ENCODE data around the gene FLNB. TPM values are rescaled to one million over a fixed set of nuclear protein-coding genes. Genes with fewer than 3 reads are reported as not detected.
A peak's percentile ranks its signal among the peaks of the same experiment; 100 is the strongest.

The FLNB gene
- total RNA-seq, 1 experiment from 2014 or later = 315 TPM

DNA sequence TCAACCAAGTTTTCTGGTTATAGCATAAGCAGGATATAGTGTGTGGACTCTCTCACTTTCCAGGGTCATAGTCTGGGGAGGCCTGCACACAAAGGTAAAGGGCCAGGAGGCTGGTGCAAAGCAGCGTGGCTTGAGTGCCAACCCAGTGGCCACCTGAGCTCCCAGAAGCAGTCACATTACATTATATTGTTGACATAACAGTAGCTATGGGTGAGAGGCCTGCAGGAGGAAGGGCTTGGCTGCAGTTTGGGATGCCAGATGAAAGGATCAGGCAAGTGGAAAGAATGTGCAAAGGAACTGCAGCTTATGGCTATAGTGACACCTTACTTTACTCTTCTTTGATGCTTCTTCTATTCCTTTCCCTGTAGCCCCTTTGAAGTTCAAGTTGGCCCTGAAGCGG is 96.5 kb downstream of the FLNB start:
- no peak for DNase-seq
- Mint-ChIP-seq H3K4me1 (ENCODE audit: low read depth, unreplicated experiment) (peaks cover 15% of the 10 kb centered on the region), H3K9me3 (ENCODE audit: unreplicated experiment) (no peaks in the 10 kb centered on the region), H3K4me3 (ENCODE audit: unreplicated experiment) (no peak overlapping the region), H3K27me3 (ENCODE audit: insufficient read depth, unreplicated experiment) (no peaks in the 10 kb centered on the region), H3K36me3 (ENCODE audit: insufficient read depth, unreplicated experiment) (peaks cover 99% of the 10 kb centered on the region), H3K27ac (ENCODE audit: unreplicated experiment) (peak overlapping the region; percentile 31)
- CTCF ChIA-PET = no interaction called here
- intact Hi-C loops (cut with micrococcal nuclease; ENCODE audit: unreplicated experiment) = loop anchor here (5.0 kb wide), 1 partner anchor 82 kb away; no protein-coding TSS in a partner anchor
- TF ChIP-seq, protein P1, sequence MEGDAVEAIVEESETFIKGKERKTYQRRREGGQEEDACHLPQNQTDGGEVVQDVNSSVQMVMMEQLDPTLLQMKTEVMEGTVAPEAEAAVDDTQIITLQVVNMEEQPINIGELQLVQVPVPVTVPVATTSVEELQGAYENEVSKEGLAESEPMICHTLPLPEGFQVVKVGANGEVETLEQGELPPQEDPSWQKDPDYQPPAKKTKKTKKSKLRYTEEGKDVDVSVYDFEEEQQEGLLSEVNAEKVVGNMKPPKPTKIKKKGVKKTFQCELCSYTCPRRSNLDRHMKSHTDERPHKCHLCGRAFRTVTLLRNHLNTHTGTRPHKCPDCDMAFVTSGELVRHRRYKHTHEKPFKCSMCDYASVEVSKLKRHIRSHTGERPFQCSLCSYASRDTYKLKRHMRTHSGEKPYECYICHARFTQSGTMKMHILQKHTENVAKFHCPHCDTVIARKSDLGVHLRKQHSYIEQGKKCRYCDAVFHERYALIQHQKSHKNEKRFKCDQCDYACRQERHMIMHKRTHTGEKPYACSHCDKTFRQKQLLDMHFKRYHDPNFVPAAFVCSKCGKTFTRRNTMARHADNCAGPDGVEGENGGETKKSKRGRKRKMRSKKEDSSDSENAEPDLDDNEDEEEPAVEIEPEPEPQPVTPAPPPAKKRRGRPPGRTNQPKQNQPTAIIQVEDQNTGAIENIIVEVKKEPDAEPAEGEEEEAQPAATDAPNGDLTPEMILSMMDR (IDR thresholded peaks at IDR 0.05; ENCODE audit: insufficient read depth in 1 of 2, low read depth in 1 of 2, low read length in 1 of 2, severe bottlenecking in 1 of 2, unreplicated experiment in 1 of 2) = no peak
- peaks cover 13% of the 10 kb centered on the region for H3K36me3 ChIP-seq (ENCODE audit: control insufficient read depth, insufficient read depth, low read length)
- H3K27me3 ChIP-seq (replicated peaks; ENCODE audit: control insufficient read depth, insufficient read depth, low read length) = no peaks in the 10 kb centered on the region
- peaks cover 22% of the 10 kb centered on the region; the same call in 1 of the 2 replicates for H3K4me1 ChIP-seq
- H3K4me3 ChIP-seq (ENCODE audit: low read depth, low read length) = no peak overlapping the region
- BruUV-seq (replicated peaks) = no TSS peak
- POLR2A ChIA-PET = interaction anchor here (0.6 kb wide), 1 partner anchor 95 kb away, joined by 3 read pairs; no protein-coding TSS in a partner anchor
- no peaks in the 10 kb centered on the region for H3K9me3 ChIP-seq

DNA sequence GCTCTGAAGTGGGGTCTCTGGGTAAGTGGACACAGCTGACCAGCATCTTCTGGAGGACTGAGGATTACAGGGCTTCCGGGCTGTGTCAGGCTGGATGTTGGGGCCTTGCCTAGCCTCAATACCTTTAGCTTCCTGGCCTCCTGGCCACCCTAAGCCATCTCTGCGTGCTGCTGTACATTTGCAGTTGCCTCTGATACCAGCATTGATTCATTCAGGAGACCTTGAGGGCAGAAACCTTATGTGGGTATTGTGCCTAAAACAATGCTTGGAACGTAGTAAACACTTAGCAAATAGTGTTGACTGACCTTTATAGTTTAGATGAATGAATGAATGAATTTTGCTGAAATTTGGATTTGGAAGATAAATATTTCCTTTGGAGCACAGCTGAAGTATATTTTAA is 97.0 kb downstream of the FLNB start:
- H3K27ac Mint-ChIP-seq (ENCODE audit: unreplicated experiment) = no peak overlapping the region
- POLR2A ChIA-PET = no interaction called here
- Histone ChIP-seq H3K9me3 (no peaks in the 10 kb centered on the region), H3K36me3 (ENCODE audit: control insufficient read depth, insufficient read depth, low read length) (peaks cover 13% of the 10 kb centered on the region), H3K27me3 (replicated peaks; ENCODE audit: control insufficient read depth, insufficient read depth, low read length) (no peaks in the 10 kb centered on the region), H3K4me3 (ENCODE audit: low read depth, low read length) (no peak overlapping the region), H3K4me1 (peaks cover 25% of the 10 kb centered on the region; the same call in 1 of the 2 replicates)
- H3K27me3 Mint-ChIP-seq (ENCODE audit: insufficient read depth, unreplicated experiment) = no peaks in the 10 kb centered on the region
- no peaks in the 10 kb centered on the region for H3K9me3 Mint-ChIP-seq (ENCODE audit: unreplicated experiment)
- H3K4me1 Mint-ChIP-seq (ENCODE audit: low read depth, unreplicated experiment) = peaks cover 15% of the 10 kb centered on the region
- no peak for DNase-seq
- H3K36me3 Mint-ChIP-seq (ENCODE audit: insufficient read depth, unreplicated experiment) = peaks cover 99% of the 10 kb centered on the region
- no peak overlapping the region for H3K4me3 Mint-ChIP-seq (ENCODE audit: unreplicated experiment)
- intact Hi-C loops (cut with micrococcal nuclease; ENCODE audit: unreplicated experiment) = no loop called here
- TF ChIP-seq, protein P1 (IDR thresholded peaks at IDR 0.05; ENCODE audit: insufficient read depth in 1 of 2, low read depth in 1 of 2, low read length in 1 of 2, severe bottlenecking in 1 of 2, unreplicated experiment in 1 of 2) = no peak
- BruUV-seq (replicated peaks) = no TSS peak
- CTCF ChIA-PET = no interaction called here

DNA sequence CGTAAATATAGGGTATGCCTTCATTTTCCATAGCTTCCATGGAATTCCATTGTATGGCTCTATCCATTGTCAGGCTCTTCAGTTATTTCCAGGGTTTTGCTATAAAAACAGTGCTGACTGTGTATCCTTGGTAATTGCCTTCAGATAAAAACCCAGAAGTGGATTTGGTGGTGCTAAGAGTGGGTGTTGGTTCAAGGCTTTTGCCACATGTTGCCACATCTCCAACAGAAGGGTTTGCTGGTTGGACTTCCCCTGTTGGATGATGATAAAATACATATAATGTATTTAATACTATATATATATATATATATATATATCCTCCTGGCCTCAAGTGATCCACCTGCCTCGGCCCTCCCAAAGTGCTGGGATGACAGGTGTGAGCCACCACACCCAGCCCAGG is 97.8 kb downstream of the FLNB start:
- Mint-ChIP-seq H3K4me3 (ENCODE audit: unreplicated experiment) (no peak overlapping the region), H3K36me3 (ENCODE audit: insufficient read depth, unreplicated experiment) (peaks cover 99% of the 10 kb centered on the region), H3K27me3 (ENCODE audit: insufficient read depth, unreplicated experiment) (no peaks in the 10 kb centered on the region), H3K27ac (ENCODE audit: unreplicated experiment) (no peak overlapping the region), H3K9me3 (ENCODE audit: unreplicated experiment) (no peaks in the 10 kb centered on the region), H3K4me1 (ENCODE audit: low read depth, unreplicated experiment) (peaks cover 19% of the 10 kb centered on the region)
- no peaks in the 10 kb centered on the region for H3K27me3 ChIP-seq (replicated peaks; ENCODE audit: control insufficient read depth, insufficient read depth, low read length)
- no peak overlapping the region for H3K4me3 ChIP-seq (ENCODE audit: low read depth, low read length)
- intact Hi-C loops (cut with micrococcal nuclease; ENCODE audit: unreplicated experiment) = no loop called here
- ChIA-PET CTCF (no interaction called here), POLR2A (no interaction called here)
- H3K4me1 ChIP-seq = peaks cover 32% of the 10 kb centered on the region
- no peaks in the 10 kb centered on the region for H3K9me3 ChIP-seq
- H3K36me3 ChIP-seq (ENCODE audit: control insufficient read depth, insufficient read depth, low read length) = peaks cover 13% of the 10 kb centered on the region
- DNase-seq = no peak
- no TSS peak for BruUV-seq (replicated peaks)
- TF ChIP-seq, protein P1 (IDR thresholded peaks at IDR 0.05; ENCODE audit: insufficient read depth in 1 of 2, low read depth in 1 of 2, low read length in 1 of 2, severe bottlenecking in 1 of 2, unreplicated experiment in 1 of 2) = no peak

All from Caco-2 (cell line).